ENCODE data around the gene CCDC92B.

CCDC92B gene

GRCh38 chr17:2777242-2777867 lies 27.9 kb upstream of the CCDC92B start:
- DNase-seq, result no peak

GRCh38 chr17:2776589-2777241 lies 27.3 kb upstream of the CCDC92B start:
- DNase-seq, result no peak

- no peak for DNase-seq
Measured at GRCh38 chr17:2775206-2775605, 25.8 kb upstream of the CCDC92B start.

GRCh38 chr17:2770129-2770528 lies 20.7 kb upstream of the CCDC92B start:
- DNase-seq, result no peak

- DNase-seq, result no peak
Measured at GRCh38 chr17:2758870-2759269, 9.4 kb upstream of the CCDC92B start.

- DNase-seq, result no peak
Measured at GRCh38 chr17:2755891-2756724, 6.7 kb upstream of the CCDC92B start.

GRCh38 chr17:2751491-2751890 lies 2.0 kb upstream of the CCDC92B start:
- DNase-seq, result no peak

- no peak for DNase-seq
Measured at GRCh38 chr17:2750721-2751120, 1.3 kb upstream of the CCDC92B start.

- peak; percentile 38 to 68 (median 55) for DNase-seq
Measured at GRCh38 chr17:2749784-2750181, 331 bp upstream of the CCDC92B start.

GRCh38 chr17:2745317-2746037 lies 4.0 kb downstream of the CCDC92B start:
- DNase-seq, result no peak

- no peak for DNase-seq
Measured at GRCh38 chr17:2737693-2738092, 11.8 kb downstream of the CCDC92B start.

- no peak for DNase-seq
Measured at GRCh38 chr17:2736956-2737355, 12.5 kb downstream of the CCDC92B start.

- no peak for DNase-seq
Measured at GRCh38 chr17:2735896-2736295, 13.6 kb downstream of the CCDC92B start.

GRCh38 chr17:2734939-2735338 lies 14.5 kb downstream of the CCDC92B start:
- DNase-seq, result no peak

GRCh38 chr17:2731807-2732206 lies 17.6 kb downstream of the CCDC92B start:
- DNase-seq, result no peak

- no peak for DNase-seq
Measured at GRCh38 chr17:2730764-2731353, 18.6 kb downstream of the CCDC92B start.

- peak in 2 of 5 donors; percentile 25 to 57 for DNase-seq
Measured at GRCh38 chr17:2724784-2725164, 24.7 kb downstream of the CCDC92B start.

GRCh38 chr17:2723997-2724783 lies 25.3 kb downstream of the CCDC92B start:
- no peak for DNase-seq

- no peak for DNase-seq
Measured at GRCh38 chr17:2723505-2723996, 25.9 kb downstream of the CCDC92B start.

GRCh38 chr17:2722611-2723010 lies 26.8 kb downstream of the CCDC92B start:
- DNase-seq, result no peak

- no peak for DNase-seq
Measured at GRCh38 chr17:2721603-2722002, 27.8 kb downstream of the CCDC92B start.

- DNase-seq, result no peak
Measured at GRCh38 chr17:2719861-2720260, 29.6 kb downstream of the CCDC92B start.
